IMR-90 (cell line): ENCODE data around the gene SLC44A4. TPM values are rescaled to one million over a fixed set of nuclear protein-coding genes. Genes with fewer than 3 reads are reported as not detected.
"Not testable (repeated sequence)": the region's sequence is repeated elsewhere in the genome, so short reads cannot be mapped to it uniquely, and the experiment has no call there.

ENCODE experiments used
- ATAC-seq: fragments of 200-7000 bp; cut with Tn5 transposase; 2 replicates; pipeline ENCODE4 v1.9.1; 2020; ENCODE audit warnings: low read depth, mild to moderate bottlenecking, moderate library complexity
- BruUV-seq: library from RNA; stranded (reverse); fragments of 400-500 nt; replicated peaks from 2 replicates; lab custom pipeline; 2021; lab: Mats Ljungman, UMichigan
- CTCF ChIA-PET: fragments of 300-600 bp; formaldehyde crosslinking; extraction: SDS; loops from one replicate; lab custom pipeline; 2021; ENCODE audit warnings: antibody characterized with exemption; lab: Yijun Ruan, JAX
- POLR2A ChIA-PET: fragments of 300-600 bp; sonication (Branson Sonifier 250); formaldehyde crosslinking; loops from one replicate; lab custom pipeline; 2022; ENCODE audit warnings: antibody characterized with exemption; ENCODE audit not compliant: unreplicated experiment; lab: Charles Lee
- DNase-seq: peaks from one replicate; pipeline ENCODE4 v3.0.0; 2013
- H2AFZ ChIP-seq: replicated peaks from 2 replicates; pipeline ENCODE3; 2013; ENCODE audit warnings: low read length, mild to moderate bottlenecking; ENCODE audit not compliant: poor library complexity
- H2AK5ac ChIP-seq: 2 replicates; pipeline ENCODE4 v1.6.1; 2013; ENCODE audit warnings: low read depth, low read length, inconsistent platforms
- H2AK9ac ChIP-seq: replicated peaks from 2 replicates; pipeline ENCODE3; 2013; ENCODE audit warnings: mild to moderate bottlenecking, low read depth, low read length, moderate library complexity; ENCODE audit not compliant: poor library complexity
- H2BK120ac ChIP-seq: 2 replicates; pipeline ENCODE4 v1.6.1; 2013; ENCODE audit warnings: low read depth, low read length, inconsistent platforms
- H2BK15ac ChIP-seq: 3 replicates; pipeline ENCODE4 v1.6.1; 2013; ENCODE audit warnings: low read depth, low read length, inconsistent platforms
- H2BK20ac ChIP-seq: 2 replicates; pipeline ENCODE4 v1.6.1; 2013; ENCODE audit warnings: low read depth, mild to moderate bottlenecking, inconsistent platforms, low read length, moderate library complexity
- H2BK5ac ChIP-seq: 2 replicates; pipeline ENCODE4 v1.6.1; 2013; ENCODE audit warnings: mild to moderate bottlenecking, low read depth, low read length, inconsistent platforms; ENCODE audit not compliant: poor library complexity, severe bottlenecking
- H3K14ac ChIP-seq: replicated peaks from 2 replicates; pipeline ENCODE4 v1.6.1; 2013; ENCODE audit warnings: low read depth, low read length, inconsistent platforms
- H3K18ac ChIP-seq: 2 replicates; pipeline ENCODE4 v1.6.1; 2013; ENCODE audit warnings: low read depth, low read length, control low read depth
- H3K23ac ChIP-seq: 2 replicates; pipeline ENCODE4 v1.6.1; 2013; ENCODE audit warnings: low read depth, low read length, inconsistent platforms
- H3K27ac ChIP-seq: 2 replicates; pipeline ENCODE4 v1.5.1; 2013; ENCODE audit warnings: mild to moderate bottlenecking, control low read depth, low read length; ENCODE audit not compliant: insufficient read depth
- H3K27me3 ChIP-seq: 2 replicates; pipeline ENCODE4 v1.6.1; 2013; ENCODE audit warnings: low read length; ENCODE audit not compliant: control insufficient read depth, insufficient read depth
- H3K36me3 ChIP-seq: 2 replicates; pipeline ENCODE4 v1.6.1; 2013; ENCODE audit warnings: low read length, mixed read lengths; ENCODE audit not compliant: control insufficient read depth, insufficient read depth
- H3K4ac ChIP-seq: 2 replicates; pipeline ENCODE4 v1.6.1; 2013; ENCODE audit warnings: low read depth, low read length, inconsistent platforms
- H3K4me1 ChIP-seq: 2 replicates; pipeline ENCODE4 v1.6.1; 2013; ENCODE audit warnings: low read length, mixed read lengths; ENCODE audit not compliant: control insufficient read depth, insufficient read depth
- H3K4me2 ChIP-seq: 2 replicates; pipeline ENCODE4 v1.6.1; 2013; ENCODE audit warnings: low read depth, mild to moderate bottlenecking, control low read depth, low read length, moderate library complexity
- H3K4me3 ChIP-seq: 2 replicates; pipeline ENCODE4 v1.5.1; 2013; ENCODE audit warnings: low read depth, mild to moderate bottlenecking, control low read depth, low read length, moderate library complexity; ENCODE audit not compliant: insufficient read depth
- H3K56ac ChIP-seq: 2 replicates; pipeline ENCODE4 v1.6.1; 2013; ENCODE audit warnings: low read length, inconsistent platforms; ENCODE audit not compliant: insufficient read depth; ENCODE audit errors: extremely low read depth
- H3K79me1 ChIP-seq, 2 experiments: 2 replicates each; pipeline ENCODE4 v1.6.1; 2013; ENCODE audit warnings: low read length in 2 of 2, inconsistent platforms in 1 of 2, low read depth in 1 of 2
- H3K9ac ChIP-seq: 2 replicates; pipeline ENCODE4 v1.6.1; 2013; ENCODE audit warnings: low read depth, low read length, control low read depth
- H3K9me1 ChIP-seq: 2 replicates; pipeline ENCODE4 v1.6.1; 2013; ENCODE audit warnings: low read length, inconsistent platforms; ENCODE audit not compliant: insufficient read depth
- H3K9me3 ChIP-seq: 2 replicates; pipeline ENCODE4 v1.6.1; 2013; ENCODE audit warnings: low read length; ENCODE audit not compliant: control insufficient read depth, insufficient read depth
- H4K20me1 ChIP-seq: 2 replicates; pipeline ENCODE4 v1.6.1; 2013; ENCODE audit warnings: low read length, inconsistent platforms; ENCODE audit not compliant: insufficient read depth
- H4K5ac ChIP-seq: 2 replicates; pipeline ENCODE4 v1.6.1; 2013; ENCODE audit warnings: mild to moderate bottlenecking, low read depth, low read length, control low read depth
- H4K8ac ChIP-seq, 2 experiments: 2 replicates each; pipeline ENCODE4 v1.6.1; 2013; ENCODE audit warnings: low read depth in 2 of 2, low read length in 2 of 2, control low read depth in 1 of 2, inconsistent platforms in 1 of 2
- H4K91ac ChIP-seq: 2 replicates; pipeline ENCODE4 v1.6.1; 2013; ENCODE audit warnings: low read depth, low read length, inconsistent platforms; ENCODE audit not compliant: insufficient read depth
- WGBS, 2 experiments: methylation state at CpG; one replicate each; pipeline versions ENCODE4 v1.1.5 to v1.1.7; 2013; ENCODE audit warnings: missing lambda C conversion rate in 2 of 2; ENCODE audit not compliant: insufficient read length in 1 of 2; ENCODE audit errors: extremely low coverage in 2 of 2; 5-methylcytosine and 5-hydroxymethylcytosine counted together
- dilution Hi-C: fragments of 300-500 bp; cut with HindIII; formaldehyde crosslinking; loops from one replicate; pipeline ENCODE4 v1.14.3; 2018; ENCODE audit warnings: low sequenced_read_pairs; ENCODE audit not compliant: unreplicated experiment
- in situ Hi-C: fragments of 300-500 bp; cut with MboI; formaldehyde crosslinking; loops from 3 replicates; pipeline ENCODE4 v1.14.3; 2019; ENCODE audit warnings: low sequenced_read_pairs, inconsistent platforms, mixed read lengths
- intact Hi-C: fragments of 100-400 bp; cut with micrococcal nuclease; formaldehyde crosslinking; loops from 2 replicates; pipeline ENCODE4 v1.10.0; 2022
- polyA plus RNA-seq, 3 experiments: library from polyadenylated mRNA; depleted of rRNA; stranded (reverse); fragments of >200 nt; gene quantifications; 2 replicates each; pipeline ENCODE4 v1.2.3, GENCODE V29; 2012; ENCODE audit warnings: low replicate concordance in 1 of 3
- total RNA-seq: library from RNA; depleted of rRNA; stranded (reverse); fragments of >200 nt; gene quantifications from 2 replicates; pipeline ENCODE4 v1.2.3, GENCODE V29; 2012

Gene SLC44A4
- total and polyA plus RNA-seq, 2 of the 4 experiments (the other 2 are of a cell fraction) = 0.14 to 0.36 TPM

- H2AK9ac ChIP-seq, H2BK120ac ChIP-seq, H3K27ac ChIP-seq, H3K56ac ChIP-seq, H4K8ac ChIP-seq, H2BK15ac ChIP-seq, H3K9me3 ChIP-seq, H4K91ac ChIP-seq, H3K4me3 ChIP-seq, H3K9me1 ChIP-seq, H3K18ac ChIP-seq, H3K4ac ChIP-seq, H3K9ac ChIP-seq, H3K27me3 ChIP-seq, DNase-seq, intact Hi-C loops, H3K23ac ChIP-seq, H4K20me1 ChIP-seq, dilution Hi-C loops, H4K5ac ChIP-seq, BruUV-seq, ATAC-seq, H2AK5ac ChIP-seq, in situ Hi-C loops, H3K36me3 ChIP-seq, POLR2A ChIA-PET, H3K4me2 ChIP-seq, H3K14ac ChIP-seq, H2AFZ ChIP-seq, H2BK20ac ChIP-seq, H2BK5ac ChIP-seq: not testable (repeated sequence)
- Histone ChIP-seq H3K79me1 (peaks cover 5 to 37% of the 10 kb centered on the region in 2 experiments; a peak in 3 of 4 replicates), H3K4me1 (peaks cover 10% of the 10 kb centered on the region)
- CTCF ChIA-PET = interaction anchor here (1.3 to 1.5 kb wide), 2 partner anchors 16 to 129 kb away, joined by 3 read pairs; partner anchors contain the start of gene LSM2
- WGBS, 2 experiments = no CpG with 5 or more reads among the region's 9 CpGs
These were observed 55.1 kb downstream of the SLC44A4 start for GRCh38 chr6:31823592-31824196.
